GM12872 (cell line): ENCODE measurements around the gene TIMELESS.

ENCODE experiments used
- CTCF ChIP-seq: IDR thresholded peaks from 3 replicates; pipeline ENCODE4 v1.5.1; 2011; ENCODE audit warnings: low read depth, mild to moderate bottlenecking, low read length, moderate library complexity; ENCODE audit not compliant: insufficient read depth

TIMELESS gene

DNA sequence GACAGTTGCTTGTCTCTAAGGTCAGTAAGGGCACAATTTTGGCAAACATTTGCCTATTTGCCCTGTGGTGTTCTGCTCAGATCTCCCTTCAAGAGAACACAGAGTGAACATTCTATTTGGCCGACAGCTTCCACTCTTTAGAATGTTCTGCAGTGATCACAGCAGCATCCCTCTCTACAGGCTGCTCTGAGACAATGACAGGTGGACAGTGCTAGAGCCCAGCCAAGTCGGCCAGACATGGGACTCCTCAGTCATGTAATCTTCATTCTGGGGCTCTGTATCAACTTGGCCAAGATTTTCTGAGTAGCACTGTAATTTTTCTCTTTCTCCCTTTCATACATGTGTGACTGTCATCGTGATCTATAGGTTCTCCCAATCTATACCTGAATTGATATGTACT, 34.8 kb downstream of the TIMELESS start:
- TF ChIP-seq CTCF, result no peak

DNA sequence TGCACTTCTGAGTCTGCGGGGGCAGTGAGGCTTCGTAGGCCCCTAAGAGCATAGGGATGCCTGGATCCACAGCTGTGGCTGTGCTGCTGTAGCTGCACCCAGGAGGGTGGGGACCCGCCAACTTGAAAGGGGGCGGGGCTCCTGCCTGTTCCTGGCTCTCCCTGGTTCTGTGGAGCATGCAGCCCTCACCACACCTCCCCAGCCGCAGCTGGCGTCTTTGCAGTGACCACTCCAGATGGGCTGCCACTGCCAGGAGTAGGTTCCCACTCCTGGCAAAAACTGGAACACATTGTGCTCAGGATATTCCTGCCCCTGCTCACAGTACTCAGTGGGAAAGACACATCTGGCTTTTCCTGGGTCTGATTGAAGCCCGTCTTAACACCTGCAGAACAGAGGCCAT, 35.8 kb downstream of the TIMELESS start:
- TF ChIP-seq CTCF, result no peak

GRCh38 chr12:56411781-56412639, 37.2 kb downstream of the TIMELESS start:
- TF ChIP-seq CTCF, result no peak

- no peak for TF ChIP-seq CTCF
Measured at GRCh38 chr12:56410768-56411167, 38.5 kb downstream of the TIMELESS start.

DNA sequence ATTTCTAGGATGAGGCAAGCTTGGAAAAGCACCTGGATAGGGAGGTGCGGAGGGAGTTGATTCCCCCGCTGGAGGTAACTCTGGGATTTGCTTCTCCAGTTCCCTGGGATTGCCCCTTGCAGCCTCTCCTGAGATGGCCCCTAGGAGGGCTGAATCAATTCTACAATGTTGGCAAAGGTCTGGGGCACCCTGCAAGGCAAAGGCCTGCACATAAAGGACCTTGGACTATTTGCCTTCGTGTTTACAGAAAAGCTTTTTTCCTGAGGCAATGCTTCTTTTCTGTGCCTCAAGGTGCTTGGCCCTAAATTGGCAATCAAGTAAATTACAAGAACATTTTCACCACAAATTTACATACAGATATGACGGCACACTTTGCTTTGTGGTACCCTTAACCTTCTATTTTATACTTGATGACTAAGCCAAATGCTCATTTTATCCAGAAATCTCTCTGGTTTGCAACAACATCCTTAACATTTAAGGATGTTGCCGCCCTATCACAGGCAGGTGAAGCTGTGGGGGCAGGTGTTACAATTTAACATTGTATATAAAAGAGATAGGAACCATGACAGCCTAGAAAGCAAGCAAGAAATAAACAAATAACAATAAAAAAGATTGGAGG, 40.3 kb downstream of the TIMELESS start:
- no peak for TF ChIP-seq CTCF

- TF ChIP-seq CTCF, result no peak
Measured at GRCh38 chr12:56398324-56398723, 50.9 kb downstream of the TIMELESS start.

GRCh38 chr12:56392331-56392730, 56.9 kb downstream of the TIMELESS start:
- no peak for TF ChIP-seq CTCF
